ENCODE data around the gene GDI2. TPM values are rescaled to one million over a fixed set of nuclear protein-coding genes. Genes with fewer than 3 reads are reported as not detected.
"Not testable (repeated sequence)": the region's sequence is repeated elsewhere in the genome, so short reads cannot be mapped to it uniquely, and the experiment has no call there.

Gene GDI2
- total RNA-seq, 2 experiments from 2014 or later, result 335 to 339 TPM

DNA sequence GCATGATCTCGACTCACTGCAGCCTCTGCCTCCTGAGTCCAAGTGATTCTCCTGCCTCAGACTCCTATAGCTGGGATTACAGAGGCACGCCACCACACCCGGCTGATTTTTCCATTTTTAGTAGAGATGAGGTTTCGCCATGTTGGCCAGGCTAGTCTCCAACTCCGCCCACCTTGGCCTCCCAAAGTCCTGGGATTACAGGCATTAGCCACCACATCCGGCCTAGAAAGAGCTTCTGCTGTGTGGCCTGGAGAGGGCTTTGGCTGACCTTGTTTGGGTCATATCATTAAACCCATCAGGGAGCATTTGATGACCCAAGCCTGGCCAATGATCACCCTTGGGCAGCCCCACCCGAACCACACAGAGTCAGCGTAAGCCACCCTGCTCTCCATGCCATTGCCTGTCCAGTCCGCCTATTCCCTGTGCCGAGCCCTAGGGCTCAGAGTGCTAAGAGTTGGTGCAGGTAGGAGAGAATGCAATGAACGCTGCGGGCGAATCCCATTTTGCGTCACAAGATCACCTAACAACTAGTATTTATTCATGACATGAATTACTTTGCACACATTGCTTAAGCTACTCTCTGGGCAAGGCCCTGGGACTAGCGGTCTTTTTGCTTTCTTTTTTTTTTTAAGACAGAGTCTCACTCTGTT lies 22.3 kb upstream of the GDI2 start:
- H3K36me3 Mint-ChIP-seq, result no peaks in the 10 kb centered on the region
- no peak overlapping the region for H3K27ac Mint-ChIP-seq
- H3K4me1 Mint-ChIP-seq, result no peaks in the 10 kb centered on the region
- H3K9me3 Mint-ChIP-seq, result no peaks in the 10 kb centered on the region
- peaks cover 5% of the 10 kb centered on the region for H3K27me3 Mint-ChIP-seq
- no peak for DNase-seq
- no peak overlapping the region for H3K4me3 Mint-ChIP-seq

DNA sequence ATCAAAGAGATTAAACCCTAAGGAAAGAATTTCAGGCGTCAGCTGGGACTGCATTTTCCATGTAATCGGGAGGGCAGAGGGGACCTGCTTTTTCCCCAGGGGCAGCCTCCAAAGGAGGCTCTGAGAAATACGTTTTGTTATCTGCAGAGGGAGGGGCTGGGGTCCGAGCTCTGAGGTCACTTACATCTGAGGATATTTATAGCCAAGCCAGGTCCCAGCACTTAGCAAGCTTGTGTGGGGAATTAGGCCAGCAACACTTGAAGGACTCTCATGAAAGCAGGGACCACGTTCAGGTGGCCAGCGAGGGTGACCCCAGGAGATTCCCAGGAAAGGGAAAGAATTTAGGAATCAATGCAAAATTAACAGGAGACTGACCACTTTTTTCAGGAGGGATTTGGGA lies 20.6 kb upstream of the GDI2 start:
- H3K27me3 Mint-ChIP-seq, result peaks cover 5% of the 10 kb centered on the region

DNA sequence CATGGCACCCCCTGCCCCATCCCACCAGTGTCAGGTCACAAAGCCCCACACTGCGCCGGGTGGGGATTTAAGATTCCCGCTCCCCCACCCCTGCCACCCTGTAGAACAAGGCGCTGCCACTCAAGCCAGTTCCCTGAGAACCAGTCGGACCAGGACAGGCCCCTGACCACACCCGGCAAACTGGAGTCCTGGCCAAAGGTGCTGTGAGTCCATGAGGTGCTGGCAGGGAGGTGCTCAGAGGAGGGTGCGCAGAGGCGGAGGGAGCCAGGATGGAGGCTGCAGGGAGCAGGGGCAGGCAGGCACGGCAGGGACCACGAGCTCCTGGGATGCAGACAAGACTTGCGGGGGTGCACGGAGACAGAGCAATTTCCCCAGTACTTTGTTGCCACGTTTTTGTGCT lies 19.7 kb upstream of the GDI2 start:
- Mint-ChIP-seq H3K27ac (no peak overlapping the region), H3K36me3 (no peaks in the 10 kb centered on the region), H3K27me3 (no peaks in the 10 kb centered on the region), H3K4me1 (no peaks in the 10 kb centered on the region), H3K4me3 (no peak overlapping the region), H3K9me3 (no peaks in the 10 kb centered on the region)
- DNase-seq, result no peak

More for the DNA sequence above, 20.6 kb upstream of the GDI2 start:
- no peaks in the 10 kb centered on the region for H3K9me3 Mint-ChIP-seq
- H3K4me1 Mint-ChIP-seq, result no peaks in the 10 kb centered on the region
- no peaks in the 10 kb centered on the region for H3K36me3 Mint-ChIP-seq
- H3K27ac Mint-ChIP-seq, result no peak overlapping the region
- no peak overlapping the region for H3K4me3 Mint-ChIP-seq
- DNase-seq, result no peak

DNA sequence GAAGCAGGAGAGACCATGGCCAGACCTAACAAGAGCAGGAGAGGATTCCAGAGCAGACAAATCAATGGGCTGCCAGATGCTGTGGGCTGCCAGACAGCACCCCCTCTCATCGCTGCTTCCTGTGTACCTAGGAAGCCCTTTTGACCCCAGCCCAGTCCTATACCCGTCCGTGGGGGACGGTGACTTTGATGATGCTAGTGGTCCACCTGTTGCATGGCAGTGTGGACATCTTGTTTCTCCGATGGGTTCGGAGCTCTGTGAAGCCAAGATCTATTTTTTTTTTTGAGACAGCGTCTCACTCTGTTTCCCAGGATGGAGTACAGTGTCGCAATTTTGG lies 18.2 kb upstream of the GDI2 start:
- Mint-ChIP-seq H3K27ac (no peak overlapping the region), H3K36me3 (no peaks in the 10 kb centered on the region), H3K27me3 (no peaks in the 10 kb centered on the region), H3K4me3 (no peak overlapping the region), H3K9me3 (no peaks in the 10 kb centered on the region), H3K4me1 (no peaks in the 10 kb centered on the region)
- DNase-seq, result no peak

DNA sequence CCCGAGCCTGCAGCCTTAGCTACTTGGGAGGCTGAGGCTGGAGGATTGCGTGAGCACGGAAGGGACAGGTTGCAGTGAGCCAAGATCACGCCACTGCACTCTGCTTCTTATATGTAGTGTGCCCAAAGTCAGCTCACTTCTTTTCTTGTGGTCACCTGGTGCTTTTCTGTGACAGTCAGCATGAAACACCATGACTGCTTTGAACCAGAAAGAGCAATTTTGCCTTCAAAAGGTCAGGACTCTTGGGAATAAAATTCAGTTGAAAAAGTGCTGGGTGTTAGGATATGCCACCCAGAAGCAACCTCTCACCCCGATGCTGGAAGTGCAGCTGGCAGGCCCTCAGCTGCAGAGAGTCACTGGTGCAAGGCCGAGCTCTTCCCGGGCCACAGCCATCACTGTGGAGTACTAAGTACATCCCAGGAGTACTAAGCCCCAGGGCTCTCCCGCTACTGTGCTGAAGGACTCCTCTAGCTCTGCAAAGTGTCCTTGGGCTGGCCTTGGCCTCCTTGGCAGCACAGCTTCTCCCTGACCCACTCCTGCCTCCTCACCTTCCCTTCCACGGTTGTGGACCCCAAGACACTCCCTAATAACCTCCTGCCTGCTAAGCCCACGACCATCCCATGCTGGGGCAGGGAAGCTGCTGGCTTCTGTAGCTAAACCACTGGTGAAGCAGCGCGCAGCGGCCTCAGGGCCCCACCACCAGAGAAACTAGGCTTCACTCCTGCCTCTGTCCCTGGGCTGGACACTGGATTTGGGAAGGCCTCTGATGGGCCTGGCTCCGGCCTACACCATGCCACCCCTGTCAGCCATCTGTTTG lies 17.6 kb upstream of the GDI2 start:
- Mint-ChIP-seq H3K4me3 (no peak overlapping the region), H3K36me3 (no peaks in the 10 kb centered on the region), H3K27me3 (no peaks in the 10 kb centered on the region), H3K27ac (no peak overlapping the region), H3K9me3 (no peaks in the 10 kb centered on the region), H3K4me1 (no peaks in the 10 kb centered on the region)
- no peak for DNase-seq

DNA sequence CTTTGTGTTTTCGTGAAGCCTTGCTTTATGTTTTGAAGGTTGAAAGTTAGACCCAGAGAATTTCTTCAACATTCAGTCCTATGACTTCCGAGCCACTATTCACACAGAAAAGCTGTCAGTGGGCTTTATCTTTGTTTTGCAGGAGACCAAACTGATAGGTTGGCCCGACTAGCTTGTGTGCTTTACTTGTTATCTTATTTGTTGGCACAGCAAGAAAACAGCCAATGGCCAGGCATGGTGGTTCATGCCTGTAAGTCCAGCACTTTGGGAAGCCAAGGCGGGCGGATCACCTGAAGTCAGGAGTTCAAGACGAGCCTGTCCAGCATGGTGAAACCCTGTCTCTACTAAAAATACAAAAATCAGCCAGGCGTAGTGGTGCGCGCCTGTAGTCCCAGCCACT lies 16.0 kb upstream of the GDI2 start:
- no peak overlapping the region for H3K27ac Mint-ChIP-seq
- no peak for DNase-seq
- no peaks in the 10 kb centered on the region for H3K4me1 Mint-ChIP-seq
- H3K27me3 Mint-ChIP-seq, result no peaks in the 10 kb centered on the region
- no peaks in the 10 kb centered on the region for H3K36me3 Mint-ChIP-seq
- no peak overlapping the region for H3K4me3 Mint-ChIP-seq
- no peaks in the 10 kb centered on the region for H3K9me3 Mint-ChIP-seq

DNA sequence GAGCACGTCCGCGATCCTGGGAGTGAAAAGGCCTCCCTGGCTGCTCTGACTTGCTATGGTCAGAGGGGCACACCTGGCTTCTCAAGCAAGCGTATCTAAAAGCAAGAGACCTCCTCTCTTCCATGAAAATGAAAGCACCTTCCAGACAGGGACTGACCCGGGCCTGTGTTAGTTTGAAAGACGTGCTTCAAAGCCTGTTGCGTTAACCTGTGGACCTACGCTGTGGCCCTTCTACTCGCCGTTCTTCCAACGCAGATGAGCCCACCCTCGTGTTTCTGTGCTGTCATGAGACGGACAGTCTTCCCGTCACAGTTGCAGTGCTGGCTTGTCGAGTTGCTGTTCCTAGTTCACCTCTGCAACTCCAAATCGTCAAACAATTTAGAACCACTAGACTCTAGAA lies 15.5 kb upstream of the GDI2 start:
- DNase-seq, result no peak
- Mint-ChIP-seq H3K36me3 (no peaks in the 10 kb centered on the region), H3K27me3 (no peaks in the 10 kb centered on the region), H3K4me1 (no peaks in the 10 kb centered on the region), H3K27ac (no peak overlapping the region), H3K9me3 (no peaks in the 10 kb centered on the region), H3K4me3 (no peak overlapping the region)

DNA sequence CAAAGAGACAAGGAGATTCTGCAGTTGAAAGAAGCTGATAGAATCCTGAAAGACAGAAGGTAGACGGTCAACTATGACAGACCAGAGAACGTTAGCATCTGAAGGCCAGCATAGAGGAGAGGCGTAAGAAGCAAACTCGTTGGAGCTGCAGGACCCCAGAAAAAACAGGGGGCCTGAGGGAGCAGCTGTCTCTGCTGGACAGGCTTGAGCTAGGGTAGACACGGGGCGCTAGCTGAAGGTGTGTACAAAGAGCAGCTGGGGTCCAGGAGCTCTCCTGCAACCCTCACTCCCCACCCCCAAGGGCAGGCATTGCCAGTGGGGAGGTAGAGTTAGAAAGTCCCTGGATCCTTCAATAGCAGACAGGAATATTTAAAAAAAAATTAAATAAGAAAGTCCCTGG lies 14.6 kb upstream of the GDI2 start:
- no peak overlapping the region for H3K27ac Mint-ChIP-seq

DNA sequence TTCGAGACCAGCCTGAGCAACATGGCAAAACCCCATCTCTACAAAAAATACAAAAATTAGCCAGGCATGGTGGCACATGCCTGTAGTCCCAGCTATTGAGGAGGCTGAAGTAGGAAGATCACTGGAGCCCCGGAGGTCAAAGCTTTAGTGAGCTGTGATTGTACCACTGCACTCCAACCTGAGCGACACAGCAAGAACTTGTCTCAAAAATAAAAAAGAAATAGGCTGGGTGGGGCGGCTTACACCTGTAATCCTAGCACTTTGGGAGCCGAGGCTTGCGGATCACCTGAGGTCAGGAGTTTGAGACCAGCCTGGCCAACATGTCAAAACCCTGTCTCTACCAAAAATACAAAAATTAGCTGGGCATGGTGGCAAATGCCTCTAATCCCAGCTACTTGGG lies 13.3 kb upstream of the GDI2 start:
- H3K27ac Mint-ChIP-seq, DNase-seq, H3K36me3 Mint-ChIP-seq, H3K27me3 Mint-ChIP-seq, H3K4me1 Mint-ChIP-seq, H3K9me3 Mint-ChIP-seq, H3K4me3 Mint-ChIP-seq: not testable (repeated sequence)

More for the DNA sequence above, 14.6 kb upstream of the GDI2 start:
- no peak for DNase-seq
- H3K36me3 Mint-ChIP-seq, result no peaks in the 10 kb centered on the region
- no peaks in the 10 kb centered on the region for H3K4me1 Mint-ChIP-seq
- no peaks in the 10 kb centered on the region for H3K27me3 Mint-ChIP-seq
- H3K4me3 Mint-ChIP-seq, result no peak overlapping the region
- H3K9me3 Mint-ChIP-seq, result no peaks in the 10 kb centered on the region

DNA sequence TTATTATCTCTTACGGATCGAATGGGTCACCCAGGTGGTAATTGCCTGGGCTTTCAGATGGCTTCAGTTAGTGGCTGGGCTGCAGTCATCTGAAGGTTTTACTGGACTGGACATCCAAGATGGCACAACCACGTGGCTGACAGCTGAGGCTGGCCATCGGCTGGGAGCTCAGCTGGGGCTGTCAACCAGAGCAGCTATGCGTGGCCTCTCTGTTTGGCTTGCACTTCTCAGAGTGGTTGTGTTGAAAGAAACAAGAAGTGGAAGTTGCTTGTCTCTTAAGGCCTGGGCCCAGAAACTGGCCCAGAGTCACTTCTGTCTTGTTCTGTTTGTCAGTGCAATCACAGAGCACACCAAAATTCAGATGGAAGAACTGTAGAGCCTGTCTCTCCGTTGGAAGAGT lies 5.7 kb upstream of the GDI2 start:
- DNase-seq, result no peak
- H3K4me1 Mint-ChIP-seq, result peaks cover 56% of the 10 kb centered on the region
- no peaks in the 10 kb centered on the region for H3K27me3 Mint-ChIP-seq

DNA sequence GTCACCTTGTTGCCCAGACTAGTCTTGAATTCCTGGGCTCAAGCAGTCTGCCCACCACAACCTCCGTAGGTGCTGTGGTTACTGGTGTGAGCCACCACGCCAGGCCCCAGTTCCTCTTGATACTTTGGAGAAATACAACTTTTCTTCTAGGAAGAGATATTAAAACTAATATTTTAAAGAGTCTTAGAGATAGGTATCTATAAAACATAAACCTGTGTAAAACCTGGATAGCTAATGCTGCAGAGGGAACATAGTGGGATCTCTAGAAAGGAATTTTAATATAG lies 4.8 kb upstream of the GDI2 start:
- Mint-ChIP-seq H3K27ac (peak overlapping the region; percentile 88), H3K4me3 (no peak overlapping the region), H3K9me3 (peaks cover 6% of the 10 kb centered on the region), H3K36me3 (peaks cover 21% of the 10 kb centered on the region), H3K4me1 (peaks cover 56% of the 10 kb centered on the region), H3K27me3 (no peaks in the 10 kb centered on the region)
- DNase-seq, result no peak

More for the DNA sequence above, 5.7 kb upstream of the GDI2 start:
- Mint-ChIP-seq H3K4me3 (no peak overlapping the region), H3K27ac (peak overlapping the region; percentile 83), H3K9me3 (peaks cover 6% of the 10 kb centered on the region), H3K36me3 (peaks cover 21% of the 10 kb centered on the region)

DNA sequence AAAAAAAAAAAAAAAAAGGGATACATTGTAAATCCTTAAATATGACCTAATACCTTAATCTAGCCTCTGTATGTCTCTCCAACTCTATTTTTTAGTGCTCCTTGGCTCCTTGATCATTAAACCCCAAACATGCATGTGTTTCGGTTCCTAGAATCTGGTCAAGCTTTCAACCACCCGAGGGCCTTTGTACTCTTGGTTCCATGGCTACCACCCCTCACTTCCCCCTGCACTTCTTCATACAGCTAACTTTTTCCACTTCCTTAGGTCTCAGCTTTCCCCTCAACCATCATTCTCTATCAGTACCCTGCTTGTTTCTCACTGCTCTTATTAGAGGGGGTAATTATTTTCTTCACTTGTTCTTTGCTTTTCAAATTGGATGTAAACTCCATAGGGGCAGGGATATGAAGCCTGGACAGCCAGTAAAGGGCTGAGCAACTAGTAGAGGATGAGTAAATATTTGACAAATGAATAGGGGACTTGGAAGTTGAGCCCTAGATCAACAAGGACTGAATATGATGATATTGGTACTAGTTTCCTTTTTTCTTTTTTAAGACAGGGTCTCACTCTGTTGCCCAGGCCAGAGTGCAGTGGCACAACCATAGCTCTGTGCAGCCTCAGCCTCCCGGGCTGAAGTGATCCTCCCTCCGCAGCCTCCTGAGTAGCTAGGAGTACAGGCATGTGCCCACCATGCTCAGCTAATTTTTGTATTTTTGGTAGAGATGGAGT lies 4.3 kb upstream of the GDI2 start:
- Mint-ChIP-seq H3K4me1 (peaks cover 56% of the 10 kb centered on the region), H3K27ac (peak overlapping the region; percentile 88), H3K27me3 (no peaks in the 10 kb centered on the region), H3K9me3 (peaks cover 6% of the 10 kb centered on the region), H3K36me3 (peaks cover 21% of the 10 kb centered on the region), H3K4me3 (peak overlapping the region; percentile 52)
- peak; percentile 53 for DNase-seq

DNA sequence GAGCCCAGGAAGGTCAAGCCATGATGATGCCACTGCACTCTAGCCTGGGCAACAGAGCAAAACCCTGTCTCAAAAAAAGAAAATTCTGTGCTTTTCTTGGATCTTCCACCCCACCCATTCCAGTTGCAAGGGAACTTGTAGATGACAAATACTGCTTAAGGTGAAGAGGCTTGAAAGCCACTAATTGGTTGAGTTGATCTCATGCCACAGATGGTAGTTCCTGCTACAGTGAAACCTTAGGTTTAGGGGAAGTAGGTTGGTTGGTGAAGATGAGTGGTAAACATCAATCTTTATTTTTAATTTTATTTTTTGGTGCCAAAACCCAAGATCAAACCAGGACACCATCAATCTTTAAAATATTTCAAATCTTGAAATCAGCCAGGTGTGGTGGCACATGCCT lies 2.9 kb upstream of the GDI2 start:
- no peak for DNase-seq
- Mint-ChIP-seq H3K4me3 (no peak overlapping the region), H3K9me3 (peaks cover 6% of the 10 kb centered on the region), H3K27me3 (no peaks in the 10 kb centered on the region), H3K27ac (peak overlapping the region; percentile 88), H3K4me1 (peaks cover 58% of the 10 kb centered on the region), H3K36me3 (peaks cover 32% of the 10 kb centered on the region)

DNA sequence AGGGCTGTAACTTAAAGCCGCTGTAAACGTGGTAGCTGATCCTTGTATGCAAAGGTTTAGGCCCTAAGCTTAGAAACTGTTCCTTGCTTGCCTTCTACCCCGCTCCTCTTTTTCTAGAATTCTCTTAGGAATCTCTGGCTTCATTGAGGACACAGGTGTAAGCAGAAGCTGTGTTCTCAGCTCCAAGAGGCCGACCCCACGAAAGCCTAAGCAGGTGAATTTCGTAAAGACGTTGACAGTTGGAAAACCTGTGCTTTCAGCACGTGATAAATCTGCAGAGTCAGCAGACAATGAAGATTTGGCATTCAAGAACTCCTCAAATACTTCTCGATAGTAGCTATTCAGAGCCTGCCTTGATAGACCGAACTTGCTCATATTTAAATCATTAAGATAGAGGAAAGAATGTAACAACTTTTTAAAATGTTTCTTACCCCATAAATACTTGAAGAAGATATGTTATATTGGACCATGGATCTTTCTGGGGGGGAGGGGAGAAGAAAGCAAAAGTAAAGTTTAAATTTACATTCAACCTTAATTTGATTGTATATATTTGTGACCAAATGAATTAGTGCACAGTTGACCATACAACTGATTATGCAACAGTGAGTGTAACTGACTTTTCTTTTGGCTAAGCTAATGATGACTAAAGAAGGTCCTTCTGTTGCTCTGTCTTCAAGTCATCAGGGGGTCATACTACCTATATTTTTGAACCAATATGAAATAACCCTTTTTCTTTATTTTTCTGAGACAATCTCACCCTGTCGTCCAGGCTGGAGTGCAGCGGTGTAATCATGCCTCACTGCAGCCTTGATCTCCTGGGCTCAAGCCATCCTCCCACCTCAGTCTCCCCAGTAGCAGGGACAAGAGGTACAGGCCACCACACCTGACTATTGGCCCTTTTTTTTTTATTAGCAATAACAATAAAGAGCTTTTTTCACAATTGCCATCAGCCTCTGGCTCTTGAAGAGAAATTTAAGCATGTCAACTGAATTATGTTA lies 1.2 kb upstream of the GDI2 start:
- peak overlapping the region; percentile 97 for H3K27ac Mint-ChIP-seq
- peak overlapping the region; percentile 91 for H3K4me3 Mint-ChIP-seq
- no peaks in the 10 kb centered on the region for H3K27me3 Mint-ChIP-seq
- no peak for DNase-seq
- H3K4me1 Mint-ChIP-seq, result peaks cover 59% of the 10 kb centered on the region
- peaks cover 33% of the 10 kb centered on the region for H3K36me3 Mint-ChIP-seq
- H3K9me3 Mint-ChIP-seq, result peaks cover 1% of the 10 kb centered on the region

DNA sequence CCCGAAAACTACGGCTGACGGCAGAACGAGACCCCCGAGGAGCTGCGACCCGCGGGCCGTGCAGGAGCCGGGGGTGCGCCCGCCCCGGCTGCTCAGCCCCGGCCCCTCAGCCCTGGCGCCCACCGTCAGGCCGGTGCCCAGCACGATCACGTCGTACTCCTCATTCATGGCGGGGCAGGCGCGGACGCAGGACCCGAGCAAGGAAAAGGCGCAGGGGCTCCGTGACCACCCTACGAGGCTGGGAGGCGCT lies 218 bp downstream of the GDI2 start:
- Mint-ChIP-seq H3K27ac (peak overlapping the region; percentile 97), H3K27me3 (no peaks in the 10 kb centered on the region), H3K9me3 (peaks cover 1% of the 10 kb centered on the region), H3K4me3 (peak overlapping the region; percentile 91), H3K36me3 (peaks cover 42% of the 10 kb centered on the region), H3K4me1 (peaks cover 60% of the 10 kb centered on the region)
- DNase-seq, result no peak

Data from activated naive CD8-positive, alpha-beta T cell treated with anti-CD3 and anti-CD28 coated beads for 36 hours (primary cell).